A549 treated with CpdA at 1 μM for 4 hours (cell line): Measurements from ENCODE around the gene ADAMTS5. TPM values are rescaled to one million over a fixed set of nuclear protein-coding genes. Genes with fewer than 3 reads are reported as not detected.

ENCODE experiments used
- total RNA-seq: library from RNA; stranded (reverse); fragments of 200-300 nt; extraction: Qiagen RNA extraction; gene quantifications from 5 replicates; pipeline ENCODE4 v1.2.3, GENCODE V29; 2022; ENCODE audit warnings: low read depth

ADAMTS5 gene
- not detected in 5 replicates for total RNA-seq

GRCh38 chr21:26967062-26967913 is at the start of gene ADAMTS5:
ADAMTS5 (minus strand) TSS chr21:26967088; CDS start chr21:26966391, 697 bp downstream.

Other genes starting within 250 kb of the ADAMTS5 start
- 0.06 to 0.16 TPM (median 0.15 TPM) in 5 replicates for gene ADAMTS1, start 121.7 kb downstream of the ADAMTS5 start, total RNA-seq